H9 (cell line): ENCODE data around the gene FKBP8. TPM values are rescaled to one million over a fixed set of nuclear protein-coding genes. Genes with fewer than 3 reads are reported as not detected.

Experiments used
- DNase-seq: peaks from one replicate; pipeline ENCODE4 v3.0.0-alpha.2; 2017
- H2AFZ ChIP-seq: one replicate; pipeline ENCODE4 v1.6.1; 2013; ENCODE audit warnings: mild to moderate bottlenecking, low read length, control low read depth, moderate library complexity
- H2AK5ac ChIP-seq: 2 replicates; pipeline ENCODE4 v1.6.1; 2013; ENCODE audit warnings: low read length, control low read depth, mixed read lengths; ENCODE audit not compliant: insufficient read length
- H2BK120ac ChIP-seq: one replicate; pipeline ENCODE4 v1.6.1; 2013; ENCODE audit warnings: low read depth, mild to moderate bottlenecking, low read length, control low read depth, inconsistent platforms; ENCODE audit not compliant: poor library complexity, severe bottlenecking
- H2BK12ac ChIP-seq: 2 replicates; pipeline ENCODE4 v1.6.1; 2013; ENCODE audit warnings: low read length, control low read depth, mixed read lengths, low read depth; ENCODE audit not compliant: insufficient read length
- H2BK15ac ChIP-seq: 2 replicates; pipeline ENCODE4 v1.6.1; 2013; ENCODE audit warnings: low read depth, low read length, control low read depth
- H2BK20ac ChIP-seq: one replicate; pipeline ENCODE4 v1.6.1; 2013; ENCODE audit warnings: low read depth, mild to moderate bottlenecking, low read length, control low read depth, inconsistent platforms; ENCODE audit not compliant: poor library complexity, severe bottlenecking
- H2BK5ac ChIP-seq: 2 replicates; pipeline ENCODE4 v1.6.1; 2013; ENCODE audit warnings: low read length, control low read depth, mixed read lengths; ENCODE audit not compliant: insufficient read length
- H3K14ac ChIP-seq: 2 replicates; pipeline ENCODE4 v1.6.1; 2013; ENCODE audit warnings: low read length, control low read depth; ENCODE audit not compliant: insufficient read depth
- H3K18ac ChIP-seq: 2 replicates; pipeline ENCODE4 v1.6.1; 2013; ENCODE audit warnings: low read depth, mild to moderate bottlenecking, mixed read lengths, low read length, control low read depth; ENCODE audit not compliant: insufficient read length
- H3K23ac ChIP-seq: 2 replicates; pipeline ENCODE4 v1.6.1; 2013; ENCODE audit warnings: low read length, control low read depth, mixed read lengths, low read depth; ENCODE audit not compliant: insufficient read length
- H3K23me2 ChIP-seq: 2 replicates; pipeline ENCODE4 v1.6.1; 2013; ENCODE audit warnings: low read depth, mild to moderate bottlenecking, mixed read lengths, low read length, control low read depth; ENCODE audit not compliant: insufficient read length, poor library complexity, severe bottlenecking
- H3K27ac ChIP-seq: 2 replicates; pipeline ENCODE4 v1.5.1; 2013; ENCODE audit warnings: low read length, control low read depth, mixed read lengths, low read depth; ENCODE audit not compliant: insufficient read length
- H3K27me3 ChIP-seq: 2 replicates; pipeline ENCODE4 v1.6.1; 2013; ENCODE audit warnings: low read length, control low read depth, inconsistent platforms; ENCODE audit not compliant: insufficient read depth
- H3K4ac ChIP-seq: 2 replicates; pipeline ENCODE4 v1.6.1; 2013; ENCODE audit warnings: low read depth, mild to moderate bottlenecking, control low read depth, inconsistent platforms, low read length, moderate library complexity
- H3K4me1 ChIP-seq: 2 replicates; pipeline ENCODE4 v1.6.1; 2013; ENCODE audit warnings: low read length, control low read depth, inconsistent platforms; ENCODE audit not compliant: insufficient read depth
- H3K4me2 ChIP-seq: 2 replicates; pipeline ENCODE4 v1.6.1; 2013; ENCODE audit warnings: low read length, control low read depth, mixed read lengths; ENCODE audit not compliant: insufficient read length, insufficient read depth
- H3K56ac ChIP-seq: 2 replicates; pipeline ENCODE4 v1.6.1; 2013; ENCODE audit warnings: low read depth, mild to moderate bottlenecking, mixed read lengths, low read length, control low read depth; ENCODE audit not compliant: insufficient read length
- H3K79me1 ChIP-seq: 2 replicates; pipeline ENCODE4 v1.6.1; 2013; ENCODE audit warnings: low read depth, mild to moderate bottlenecking, moderate library complexity, low read length, control low read depth, inconsistent platforms; ENCODE audit not compliant: insufficient read depth, poor library complexity, severe bottlenecking
- H3K79me2 ChIP-seq: 2 replicates; pipeline ENCODE4 v1.6.1; 2013; ENCODE audit warnings: low read length, control low read depth, inconsistent platforms; ENCODE audit not compliant: insufficient read depth
- H3K9ac ChIP-seq: 2 replicates; pipeline ENCODE4 v1.6.1; 2013; ENCODE audit warnings: low read length, control low read depth, mixed read lengths; ENCODE audit not compliant: insufficient read length; ENCODE audit errors: extremely low read depth
- H3K9me3 ChIP-seq: one replicate; pipeline ENCODE4 v1.6.1; 2013; ENCODE audit warnings: low read depth, low read length, inconsistent platforms; ENCODE audit not compliant: control insufficient read depth
- H3T11ph ChIP-seq: one replicate; pipeline ENCODE4 v1.6.1; 2013; ENCODE audit warnings: mild to moderate bottlenecking, low read length, control low read depth, inconsistent platforms
- H4K20me1 ChIP-seq: one replicate; pipeline ENCODE4 v1.6.1; 2013; ENCODE audit not compliant: control insufficient read depth, insufficient read length, insufficient read depth
- H4K5ac ChIP-seq: 2 replicates; pipeline ENCODE4 v1.6.1; 2013; ENCODE audit warnings: low read depth, mild to moderate bottlenecking, mixed read lengths, low read length, control low read depth; ENCODE audit not compliant: insufficient read length
- H4K8ac ChIP-seq: replicated peaks from 2 replicates; pipeline ENCODE4 v1.6.1; 2013; ENCODE audit warnings: low read length, control low read depth, mixed read lengths, low read depth; ENCODE audit not compliant: insufficient read length
- H4K91ac ChIP-seq: 2 replicates; pipeline ENCODE4 v1.6.1; 2013; ENCODE audit warnings: low read depth, mild to moderate bottlenecking, moderate library complexity, mixed read lengths, low read length, control low read depth; ENCODE audit not compliant: insufficient read length
- H3K27ac Mint-ChIP-seq, 3 experiments: 2 replicates in 2 of 3; 3 replicates in 1 of 3; pipeline ENCODE4 v1.8.0; 2020 to 2021; ENCODE audit warnings: mixed read lengths in 3 of 3, mild to moderate bottlenecking in 1 of 3, moderate library complexity in 1 of 3
- H3K27me3 Mint-ChIP-seq: 2 replicates; pipeline ENCODE4 v1.8.0; 2021; ENCODE audit warnings: low read depth, mild to moderate bottlenecking, moderate library complexity, mixed read lengths
- H3K36me3 Mint-ChIP-seq, 3 experiments: 2 replicates in 2 of 3; 3 replicates in 1 of 3; pipeline ENCODE4 v1.8.0; 2020 to 2021; ENCODE audit warnings: low read depth in 3 of 3, mixed read lengths in 3 of 3; ENCODE audit not compliant: insufficient read depth in 1 of 3
- H3K4me1 Mint-ChIP-seq, 2 experiments: 2 replicates each; pipeline ENCODE4 v1.8.0; 2020; ENCODE audit warnings: mixed read lengths in 2 of 2
- H3K4me3 Mint-ChIP-seq, 2 experiments: 2 replicates in 1 of 2; 3 replicates in 1 of 2; pipeline ENCODE4 v1.8.0; 2020 to 2021; ENCODE audit warnings: mild to moderate bottlenecking in 2 of 2, mixed read lengths in 2 of 2, moderate library complexity in 1 of 2
- H3K9me3 Mint-ChIP-seq, 2 experiments: 2 replicates in 1 of 2; 3 replicates in 1 of 2; pipeline ENCODE4 v1.8.0; 2020; ENCODE audit warnings: mild to moderate bottlenecking in 2 of 2, mixed read lengths in 2 of 2, moderate library complexity in 1 of 2
- WGBS: extraction: QIAGEN DNeasy Blood & Tissue Kit; methylation state at CpG from one replicate; pipeline ENCODE4 v1.1.7; 2013; ENCODE audit warnings: missing lambda C conversion rate, low lambda C conversion rate, mixed read lengths; ENCODE audit not compliant: insufficient read length; ENCODE audit errors: extremely low coverage; 5-methylcytosine and 5-hydroxymethylcytosine counted together
- total RNA-seq: library from RNA; stranded (reverse); gene quantifications from 2 replicates; pipeline ENCODE4 v1.2.1, GENCODE V29; 2021
- TF ChIP-seq, protein P1 (sequence below): fragments of 200-600 bp; sonication (generic); conservative IDR thresholded peaks from 3 replicates; pipeline ENCODE4 v1.8.0; 2021; ENCODE audit warnings: antibody characterized with exemption, mild to moderate bottlenecking

Gene FKBP8
- total RNA-seq, 1 experiment from 2014 or later = 308 TPM

GRCh38 chr19:18562086-18562485 lies 18.7 kb upstream of the FKBP8 start:
- Histone ChIP-seq H2BK20ac (no peak overlapping the region), H3K9me3 (no peaks in the 10 kb centered on the region), H4K5ac (no peak overlapping the region), H3K18ac (no peak overlapping the region), H4K8ac (no peak overlapping the region), H2AFZ (no peak overlapping the region), H3K27me3 (no peaks in the 10 kb centered on the region), H3T11ph (no peak overlapping the region), H3K23ac (no peak overlapping the region), H3K4me2 (no peak overlapping the region), H2AK5ac (no peak overlapping the region), H3K9ac (no peak overlapping the region), H2BK15ac (no peak overlapping the region), H4K20me1 (no peaks in the 10 kb centered on the region), H3K14ac (no peak overlapping the region), H3K79me2 (peaks cover 6% of the 10 kb centered on the region; the same call in 1 of the 2 replicates), H3K56ac (no peak overlapping the region), H3K79me1 (no peaks in the 10 kb centered on the region), H2BK12ac (no peak overlapping the region), H3K23me2 (peaks cover 6% of the 10 kb centered on the region), H3K4ac (no peak overlapping the region), H4K91ac (no peak overlapping the region), H2BK120ac (no peak overlapping the region), H3K4me1 (no peaks in the 10 kb centered on the region), H2BK5ac (no peak overlapping the region), H3K27ac (no peak overlapping the region)
- peaks cover 19 to 54% (median 48%) of the 10 kb centered on the region in 3 experiments; a peak in 6 of 7 replicates for H3K36me3 Mint-ChIP-seq
- H3K27me3 Mint-ChIP-seq = no peaks in the 10 kb centered on the region
- no CpG with 5 or more reads among the region's 14 CpGs for WGBS
- H3K4me3 Mint-ChIP-seq = no peak overlapping the region
- no peak for DNase-seq
- no peaks in the 10 kb centered on the region for H3K9me3 Mint-ChIP-seq
- H3K4me1 Mint-ChIP-seq = peaks cover 5 to 8% of the 10 kb centered on the region in 2 experiments
- TF ChIP-seq, protein P1, sequence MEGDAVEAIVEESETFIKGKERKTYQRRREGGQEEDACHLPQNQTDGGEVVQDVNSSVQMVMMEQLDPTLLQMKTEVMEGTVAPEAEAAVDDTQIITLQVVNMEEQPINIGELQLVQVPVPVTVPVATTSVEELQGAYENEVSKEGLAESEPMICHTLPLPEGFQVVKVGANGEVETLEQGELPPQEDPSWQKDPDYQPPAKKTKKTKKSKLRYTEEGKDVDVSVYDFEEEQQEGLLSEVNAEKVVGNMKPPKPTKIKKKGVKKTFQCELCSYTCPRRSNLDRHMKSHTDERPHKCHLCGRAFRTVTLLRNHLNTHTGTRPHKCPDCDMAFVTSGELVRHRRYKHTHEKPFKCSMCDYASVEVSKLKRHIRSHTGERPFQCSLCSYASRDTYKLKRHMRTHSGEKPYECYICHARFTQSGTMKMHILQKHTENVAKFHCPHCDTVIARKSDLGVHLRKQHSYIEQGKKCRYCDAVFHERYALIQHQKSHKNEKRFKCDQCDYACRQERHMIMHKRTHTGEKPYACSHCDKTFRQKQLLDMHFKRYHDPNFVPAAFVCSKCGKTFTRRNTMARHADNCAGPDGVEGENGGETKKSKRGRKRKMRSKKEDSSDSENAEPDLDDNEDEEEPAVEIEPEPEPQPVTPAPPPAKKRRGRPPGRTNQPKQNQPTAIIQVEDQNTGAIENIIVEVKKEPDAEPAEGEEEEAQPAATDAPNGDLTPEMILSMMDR = no peak
- no peak overlapping the region for H3K27ac Mint-ChIP-seq
